Measurements from ENCODE around the gene CNTN1. TPM values are rescaled to one million over a fixed set of nuclear protein-coding genes. Genes with fewer than 3 reads are reported as not detected.
A peak's percentile ranks its signal among the peaks of the same experiment; 100 is the strongest.
"Not testable (repeated sequence)": the region's sequence is repeated elsewhere in the genome, so short reads cannot be mapped to it uniquely, and the experiment has no call there.

The CNTN1 gene
- polyA plus RNA-seq, 1 of the 3 experiments (the other 2 are of a cell fraction): 0.13 TPM

DNA sequence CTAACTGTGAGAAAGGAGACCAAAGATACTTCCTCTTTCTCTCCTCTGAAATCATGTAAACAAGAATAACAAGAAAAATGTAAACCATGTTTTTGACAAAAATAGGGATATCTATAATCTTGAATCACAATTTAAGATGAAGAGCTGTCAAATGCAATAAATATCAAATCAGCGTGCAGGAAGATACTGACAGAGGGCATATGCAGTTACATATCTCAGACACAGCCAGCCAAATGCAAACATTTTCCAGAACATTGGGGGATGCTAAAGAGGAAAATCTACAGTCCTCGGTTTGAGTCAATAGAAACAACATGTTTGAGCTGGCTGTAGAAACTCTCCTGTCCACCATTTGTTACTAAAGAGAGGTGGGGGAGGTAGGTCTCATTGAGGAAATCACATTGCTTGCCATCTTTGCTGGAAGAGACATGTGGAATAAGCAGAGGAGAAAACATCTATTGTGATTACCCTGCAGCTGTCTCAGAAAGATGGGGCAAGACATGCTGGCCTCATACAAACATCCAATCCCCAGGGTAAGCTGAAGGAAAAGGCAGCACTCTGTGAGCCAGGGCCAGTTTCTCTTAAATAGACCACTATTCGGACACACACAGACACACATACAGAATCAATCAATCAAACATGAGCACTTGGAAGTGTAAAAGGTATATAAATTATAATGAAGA is 43.5 kb downstream of the CNTN1 start (continued):
- no peak for TF ChIP-seq SMC3 (IDR thresholded peaks at IDR 0.05; ENCODE audit: low read depth, low read length)
- no peak for TF ChIP-seq MXI1 (IDR thresholded peaks at IDR 0.05; ENCODE audit: low read depth, low read length)
- no peak for TF ChIP-seq RFX5 (IDR thresholded peaks at IDR 0.05; ENCODE audit: low read length)
- no peak for TF ChIP-seq TEAD4 (IDR thresholded peaks at IDR 0.05; ENCODE audit: borderline replicate concordance, insufficient read depth)
- no peak for TF ChIP-seq FOXM1 (IDR thresholded peaks at IDR 0.05; ENCODE audit: low read depth)
- peak; percentile 65; the same call in 1 of the 2 replicates for TF ChIP-seq GATA2 (CRISPR knock-in tag; IDR thresholded peaks at IDR 0.05)

DNA sequence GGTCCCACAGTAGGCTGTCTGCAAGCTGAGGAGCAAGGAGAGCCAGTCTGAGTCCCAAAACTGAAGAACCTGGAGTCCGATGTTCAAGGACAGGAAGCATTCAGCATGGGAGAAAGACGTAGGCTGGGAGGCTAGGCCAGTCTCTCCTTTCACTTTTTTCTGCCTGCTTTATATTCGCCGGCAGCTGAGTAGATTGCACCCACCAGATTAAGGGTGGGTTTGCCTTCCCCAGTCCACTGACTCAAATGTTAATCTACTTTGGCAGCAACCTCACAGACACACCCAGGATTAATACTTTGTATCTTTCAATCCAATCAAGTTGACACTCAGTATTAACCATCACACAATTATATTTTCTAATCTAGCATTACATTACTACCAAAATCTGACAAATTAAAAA is 45.2 kb downstream of the CNTN1 start:
- H2AFZ ChIP-seq (ENCODE audit: low read depth); DNase-seq; H3K27ac ChIP-seq (ENCODE audit: low read depth in 2 of 2, low read length in 1 of 2); H3K4me3 ChIP-seq (ENCODE audit: low read depth in 2 of 2, low read length in 1 of 2); H3K9ac ChIP-seq; POLR2A ChIA-PET; H3K36me3 ChIP-seq (replicated peaks in 1 of 2; ENCODE audit: control insufficient read depth in 1 of 2, insufficient read depth in 2 of 2, low read length in 1 of 2); H3K79me2 ChIP-seq (ENCODE audit: insufficient read depth); H3K9me3 ChIP-seq; H3F3A ChIP-seq (replicated peaks; ENCODE audit: insufficient read depth); H3K4me2 ChIP-seq; H3K27me3 ChIP-seq (ENCODE audit: insufficient read depth); H3K9me2 ChIP-seq; H4K20me1 ChIP-seq (ENCODE audit: insufficient read depth): not testable (repeated sequence)
- peaks cover 0 to 18% of the 10 kb centered on the region in 2 experiments; a peak in 2 of 4 replicates for H3K4me1 ChIP-seq (ENCODE audit: control insufficient read depth in 1 of 2, insufficient read depth in 2 of 2, low read depth in 1 of 2, low read length in 1 of 2)
- WGBS (ENCODE audit: low lambda C conversion rate): 68% methylated on average over 4 of the region's 4 CpGs
- CTCF ChIA-PET: interaction anchor here (0.5 to 2.0 kb wide), 2 partner anchors 35 to 106 kb away, joined by 3 to 5 read pairs; no protein-coding TSS in a partner anchor

DNA sequence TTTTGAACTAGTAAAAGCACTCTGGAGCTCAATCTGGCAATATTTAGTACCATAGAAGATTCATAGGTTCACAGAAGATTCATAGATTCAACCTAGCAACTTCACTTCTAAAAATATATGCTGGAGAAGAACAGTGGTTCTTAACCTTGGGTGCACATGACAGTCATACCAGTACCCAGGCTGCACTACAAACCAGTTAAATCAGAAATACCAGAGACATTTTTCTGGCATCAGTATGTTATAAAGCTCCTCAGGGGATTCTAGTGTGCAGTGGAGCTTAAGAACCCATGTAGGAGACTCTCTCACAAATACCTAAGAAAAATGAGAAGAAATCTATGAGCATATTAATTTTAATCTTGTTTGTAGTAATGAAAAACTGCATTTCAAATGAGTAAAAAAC is 46.6 kb downstream of the CNTN1 start:
- Histone ChIP-seq H4K20me1 (ENCODE audit: insufficient read depth) (no peaks in the 10 kb centered on the region), H3K4me3 (ENCODE audit: low read depth in 2 of 2, low read length in 1 of 2) (no peak overlapping the region), H3K9me2 (no peaks in the 10 kb centered on the region), H3K27me3 (ENCODE audit: insufficient read depth) (no peaks in the 10 kb centered on the region), H2AFZ (ENCODE audit: low read depth) (no peak overlapping the region), H3K9me3 (no peaks in the 10 kb centered on the region), H3K79me2 (ENCODE audit: insufficient read depth) (no peaks in the 10 kb centered on the region), H3K36me3 (replicated peaks in 1 of 2; ENCODE audit: control insufficient read depth in 1 of 2, insufficient read depth in 2 of 2, low read length in 1 of 2) (no peaks in the 10 kb centered on the region), H3F3A (replicated peaks; ENCODE audit: insufficient read depth) (no peaks in the 10 kb centered on the region), H3K4me2 (no peak overlapping the region), H3K4me1 (ENCODE audit: control insufficient read depth in 1 of 2, insufficient read depth in 2 of 2, low read depth in 1 of 2, low read length in 1 of 2) (peaks cover 0 to 18% of the 10 kb centered on the region in 2 experiments; a peak in 2 of 4 replicates), H3K27ac (ENCODE audit: low read depth in 2 of 2, low read length in 1 of 2) (no peak overlapping the region), H3K9ac (no peak overlapping the region)
- DNase-seq: no peak
- CTCF ChIA-PET: no interaction called here
- POLR2A ChIA-PET: no interaction called here
- TF ChIP-seq NRF1 (IDR thresholded peaks at IDR 0.05; ENCODE audit: low read depth, low read length) (no peak), YY1 (IDR thresholded peaks at IDR 0.05; ENCODE audit: low read depth) (no peak), SIN3A (IDR thresholded peaks at IDR 0.05; ENCODE audit: borderline replicate concordance, low read depth, low read length) (no peak), RFX5 (IDR thresholded peaks at IDR 0.05; ENCODE audit: low read length) (no peak), RAD21 (IDR thresholded peaks at IDR 0.05; ENCODE audit: low read length) (no peak), TEAD4 (IDR thresholded peaks at IDR 0.05; ENCODE audit: borderline replicate concordance, insufficient read depth) (no peak), EP300 (IDR thresholded peaks at IDR 0.05; ENCODE audit: borderline replicate concordance in 1 of 2, low read depth in 1 of 2, low read length in 1 of 2) (no peak), RXRA (IDR thresholded peaks at IDR 0.05; ENCODE audit: borderline replicate concordance, low read depth) (no peak), MEF2A (IDR thresholded peaks at IDR 0.05; ENCODE audit: borderline replicate concordance, low read depth) (no peak), FOXM1 (IDR thresholded peaks at IDR 0.05; ENCODE audit: low read depth) (no peak), TAF1 (IDR thresholded peaks at IDR 0.05; ENCODE audit: borderline replicate concordance, low read depth, low read length) (no peak)
- TF ChIP-seq, protein P1, sequence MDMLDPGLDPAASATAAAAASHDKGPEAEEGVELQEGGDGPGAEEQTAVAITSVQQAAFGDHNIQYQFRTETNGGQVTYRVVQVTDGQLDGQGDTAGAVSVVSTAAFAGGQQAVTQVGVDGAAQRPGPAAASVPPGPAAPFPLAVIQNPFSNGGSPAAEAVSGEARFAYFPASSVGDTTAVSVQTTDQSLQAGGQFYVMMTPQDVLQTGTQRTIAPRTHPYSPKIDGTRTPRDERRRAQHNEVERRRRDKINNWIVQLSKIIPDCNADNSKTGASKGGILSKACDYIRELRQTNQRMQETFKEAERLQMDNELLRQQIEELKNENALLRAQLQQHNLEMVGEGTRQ (IDR thresholded peaks at IDR 0.05; ENCODE audit: borderline replicate concordance, low read depth, low read length): no peak
- TF ChIP-seq, protein P2, sequence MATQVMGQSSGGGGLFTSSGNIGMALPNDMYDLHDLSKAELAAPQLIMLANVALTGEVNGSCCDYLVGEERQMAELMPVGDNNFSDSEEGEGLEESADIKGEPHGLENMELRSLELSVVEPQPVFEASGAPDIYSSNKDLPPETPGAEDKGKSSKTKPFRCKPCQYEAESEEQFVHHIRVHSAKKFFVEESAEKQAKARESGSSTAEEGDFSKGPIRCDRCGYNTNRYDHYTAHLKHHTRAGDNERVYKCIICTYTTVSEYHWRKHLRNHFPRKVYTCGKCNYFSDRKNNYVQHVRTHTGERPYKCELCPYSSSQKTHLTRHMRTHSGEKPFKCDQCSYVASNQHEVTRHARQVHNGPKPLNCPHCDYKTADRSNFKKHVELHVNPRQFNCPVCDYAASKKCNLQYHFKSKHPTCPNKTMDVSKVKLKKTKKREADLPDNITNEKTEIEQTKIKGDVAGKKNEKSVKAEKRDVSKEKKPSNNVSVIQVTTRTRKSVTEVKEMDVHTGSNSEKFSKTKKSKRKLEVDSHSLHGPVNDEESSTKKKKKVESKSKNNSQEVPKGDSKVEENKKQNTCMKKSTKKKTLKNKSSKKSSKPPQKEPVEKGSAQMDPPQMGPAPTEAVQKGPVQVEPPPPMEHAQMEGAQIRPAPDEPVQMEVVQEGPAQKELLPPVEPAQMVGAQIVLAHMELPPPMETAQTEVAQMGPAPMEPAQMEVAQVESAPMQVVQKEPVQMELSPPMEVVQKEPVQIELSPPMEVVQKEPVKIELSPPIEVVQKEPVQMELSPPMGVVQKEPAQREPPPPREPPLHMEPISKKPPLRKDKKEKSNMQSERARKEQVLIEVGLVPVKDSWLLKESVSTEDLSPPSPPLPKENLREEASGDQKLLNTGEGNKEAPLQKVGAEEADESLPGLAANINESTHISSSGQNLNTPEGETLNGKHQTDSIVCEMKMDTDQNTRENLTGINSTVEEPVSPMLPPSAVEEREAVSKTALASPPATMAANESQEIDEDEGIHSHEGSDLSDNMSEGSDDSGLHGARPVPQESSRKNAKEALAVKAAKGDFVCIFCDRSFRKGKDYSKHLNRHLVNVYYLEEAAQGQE (IDR thresholded peaks at IDR 0.05; ENCODE audit: low read depth, low read length): no peak
- TF ChIP-seq, protein P3, sequence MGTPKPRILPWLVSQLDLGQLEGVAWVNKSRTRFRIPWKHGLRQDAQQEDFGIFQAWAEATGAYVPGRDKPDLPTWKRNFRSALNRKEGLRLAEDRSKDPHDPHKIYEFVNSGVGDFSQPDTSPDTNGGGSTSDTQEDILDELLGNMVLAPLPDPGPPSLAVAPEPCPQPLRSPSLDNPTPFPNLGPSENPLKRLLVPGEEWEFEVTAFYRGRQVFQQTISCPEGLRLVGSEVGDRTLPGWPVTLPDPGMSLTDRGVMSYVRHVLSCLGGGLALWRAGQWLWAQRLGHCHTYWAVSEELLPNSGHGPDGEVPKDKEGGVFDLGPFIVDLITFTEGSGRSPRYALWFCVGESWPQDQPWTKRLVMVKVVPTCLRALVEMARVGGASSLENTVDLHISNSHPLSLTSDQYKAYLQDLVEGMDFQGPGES (IDR thresholded peaks at IDR 0.05; ENCODE audit: low read depth, low read length): no peak
- TF ChIP-seq, protein P4, sequence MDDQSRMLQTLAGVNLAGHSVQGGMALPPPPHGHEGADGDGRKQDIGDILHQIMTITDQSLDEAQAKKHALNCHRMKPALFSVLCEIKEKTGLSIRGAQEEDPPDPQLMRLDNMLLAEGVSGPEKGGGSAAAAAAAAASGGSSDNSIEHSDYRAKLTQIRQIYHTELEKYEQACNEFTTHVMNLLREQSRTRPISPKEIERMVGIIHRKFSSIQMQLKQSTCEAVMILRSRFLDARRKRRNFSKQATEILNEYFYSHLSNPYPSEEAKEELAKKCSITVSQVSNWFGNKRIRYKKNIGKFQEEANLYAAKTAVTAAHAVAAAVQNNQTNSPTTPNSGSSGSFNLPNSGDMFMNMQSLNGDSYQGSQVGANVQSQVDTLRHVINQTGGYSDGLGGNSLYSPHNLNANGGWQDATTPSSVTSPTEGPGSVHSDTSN (IDR thresholded peaks at IDR 0.05): no peak
